OCI-LY7 (cell line): Measurements from ENCODE around the gene COPS4. TPM values are rescaled to one million over a fixed set of nuclear protein-coding genes. Genes with fewer than 3 reads are reported as not detected.

ENCODE experiments used
- BruUV-seq: library from RNA; stranded (reverse); fragments of 400-500 nt; replicated peaks from 2 replicates; lab custom pipeline; 2021; lab: Mats Ljungman, UMichigan
- CTCF ChIA-PET: fragments of 300-600 bp; sonication (Branson Sonifier 250); formaldehyde crosslinking; loops from one replicate; lab custom pipeline; 2022; ENCODE audit warnings: antibody characterized with exemption; ENCODE audit not compliant: unreplicated experiment; lab: Charles Lee
- POLR2A ChIA-PET: fragments of 300-600 bp; sonication (Branson Sonifier 250); formaldehyde crosslinking; loops from one replicate; lab custom pipeline; 2022; ENCODE audit warnings: antibody characterized with exemption; lab: Charles Lee
- DNase-seq: peaks from one replicate; pipeline ENCODE4 v3.0.0-alpha.2; 2015; ENCODE audit warnings: low spot score
- H2AFZ ChIP-seq: fragments of 200-600 bp; sonication (generic), shearing (Covaris generic); 2 replicates; pipeline ENCODE4 v1.6.1; 2014; ENCODE audit warnings: mild to moderate bottlenecking, antibody characterized with exemption, low read length, moderate library complexity
- H3K27ac ChIP-seq: fragments of 200-600 bp; sonication (generic); 2 replicates; pipeline ENCODE4 v1.5.1; 2014; ENCODE audit warnings: mixed run types, low read depth, mild to moderate bottlenecking, moderate library complexity, low read length, inconsistent platforms; ENCODE audit not compliant: poor library complexity, severe bottlenecking
- H3K36me3 ChIP-seq: fragments of 200-600 bp; sonication (generic); 2 replicates; pipeline ENCODE4 v1.6.1; 2014; ENCODE audit warnings: mild to moderate bottlenecking, antibody characterized with exemption, low read length, moderate library complexity, mixed read lengths; ENCODE audit not compliant: insufficient read depth
- H3K4me1 ChIP-seq: fragments of 200-600 bp; sonication (generic); 2 replicates; pipeline ENCODE4 v1.5.1; 2014; ENCODE audit warnings: mild to moderate bottlenecking, low read length; ENCODE audit not compliant: insufficient read depth, poor library complexity, severe bottlenecking
- H3K4me2 ChIP-seq: fragments of 200-600 bp; sonication (generic); 2 replicates; pipeline ENCODE4 v1.6.1; 2014; ENCODE audit warnings: mild to moderate bottlenecking, low read length
- H3K4me3 ChIP-seq: fragments of 200-600 bp; sonication (generic); 2 replicates; pipeline ENCODE4 v1.5.1; 2014; ENCODE audit warnings: mild to moderate bottlenecking, low read depth, low read length; ENCODE audit not compliant: poor library complexity, severe bottlenecking
- H3K79me2 ChIP-seq: fragments of 200-600 bp; sonication (generic); 2 replicates; pipeline ENCODE4 v1.6.1; 2016; ENCODE audit warnings: low read depth, mild to moderate bottlenecking, low read length, moderate library complexity, mixed read lengths; ENCODE audit not compliant: insufficient read depth
- H3K9me2 ChIP-seq: fragments of 200-600 bp; sonication (generic); 2 replicates; pipeline ENCODE4 v1.6.1; 2016; ENCODE audit warnings: mild to moderate bottlenecking, low read length, mixed read lengths; ENCODE audit not compliant: insufficient read depth
- H3K9me3 ChIP-seq: fragments of 200-600 bp; sonication (generic); 2 replicates; pipeline ENCODE4 v1.6.1; 2014; ENCODE audit warnings: mild to moderate bottlenecking, mixed run types, low read length, mixed read lengths
- H4K20me1 ChIP-seq: fragments of 200-600 bp; sonication (generic); 2 replicates; pipeline ENCODE4 v1.6.1; 2014; ENCODE audit warnings: mild to moderate bottlenecking, antibody characterized with exemption, low read length, moderate library complexity, mixed read lengths; ENCODE audit not compliant: insufficient read depth
- EZH2phosphoT487 ChIP-seq: fragments of 200-600 bp; sonication (generic); IDR thresholded peaks from 2 replicates; pipeline ENCODE4 v1.6.1; 2018; ENCODE audit warnings: low read depth, borderline replicate concordance, mild to moderate bottlenecking, mixed run types, antibody characterized with exemption, low read length, moderate library complexity, mixed read lengths
- intact Hi-C: fragments of 100-400 bp; cut with micrococcal nuclease; formaldehyde crosslinking; loops from one replicate; pipeline ENCODE4 v1.10.0; 2022; ENCODE audit not compliant: unreplicated experiment
- total RNA-seq, 2 experiments: library from RNA; depleted of rRNA in 1 of 2; stranded (reverse); fragments of >200 nt in 1 of 2; shearing (Covaris generic) in 1 of 2; gene quantifications; 2 replicates each; pipeline ENCODE4 v1.2.3, GENCODE V29; 2014 to 2022
- TF ChIP-seq, protein P1 (sequence below): fragments of 200-600 bp; sonication (generic); conservative IDR thresholded peaks from 2 replicates; pipeline ENCODE4 v1.5.1; 2014; ENCODE audit warnings: mild to moderate bottlenecking, antibody characterized with exemption, low read length, moderate library complexity, mixed read lengths

Gene COPS4
- total RNA-seq, 2 experiments from 2014 or later = 38.5 to 38.9 TPM

GRCh38 chr4:83011689-83012199, 23.2 kb upstream of the COPS4 start:
- peaks cover 7% of the 10 kb centered on the region; the same call in 1 of the 2 replicates for H4K20me1 ChIP-seq
- DNase-seq = peak; percentile 43
- BruUV-seq = TSS peak; percentile 48
- CTCF ChIA-PET = interaction anchor here (0.9 to 1.3 kb wide), 4 partner anchors 19 to 112 kb away, joined by 3 to 5 read pairs (median 4); partner anchors contain the start of gene COPS4
- H3K9me2 ChIP-seq = no peaks in the 10 kb centered on the region
- POLR2A ChIA-PET = interaction anchor here (0.5 to 4.3 kb wide), 33 partner anchors 9 to 356 kb away, joined by 3 to 52 read pairs (median 4); partner anchors contain the start of genes COPS4, COQ2, SEC31A and THAP9
- peak overlapping the region; percentile 96 for H3K4me2 ChIP-seq
- peaks cover 4% of the 10 kb centered on the region; the same call in 1 of the 2 replicates for H3K36me3 ChIP-seq
- intact Hi-C loops = loop anchor here (1.0 to 5.0 kb wide), 5 partner anchors 42 to 639 kb away; partner anchors contain the start of genes HNRNPD and SEC31A
- H2AFZ ChIP-seq = no peak overlapping the region; the same call in 1 of the 2 replicates
- peak overlapping the region; percentile 92 for H3K27ac ChIP-seq
- peaks cover 29% of the 10 kb centered on the region for H3K4me1 ChIP-seq
- peak overlapping the region; percentile 97 for H3K4me3 ChIP-seq
- peaks cover 56% of the 10 kb centered on the region for H3K79me2 ChIP-seq
- no peaks in the 10 kb centered on the region for H3K9me3 ChIP-seq
- TF ChIP-seq, protein P1, sequence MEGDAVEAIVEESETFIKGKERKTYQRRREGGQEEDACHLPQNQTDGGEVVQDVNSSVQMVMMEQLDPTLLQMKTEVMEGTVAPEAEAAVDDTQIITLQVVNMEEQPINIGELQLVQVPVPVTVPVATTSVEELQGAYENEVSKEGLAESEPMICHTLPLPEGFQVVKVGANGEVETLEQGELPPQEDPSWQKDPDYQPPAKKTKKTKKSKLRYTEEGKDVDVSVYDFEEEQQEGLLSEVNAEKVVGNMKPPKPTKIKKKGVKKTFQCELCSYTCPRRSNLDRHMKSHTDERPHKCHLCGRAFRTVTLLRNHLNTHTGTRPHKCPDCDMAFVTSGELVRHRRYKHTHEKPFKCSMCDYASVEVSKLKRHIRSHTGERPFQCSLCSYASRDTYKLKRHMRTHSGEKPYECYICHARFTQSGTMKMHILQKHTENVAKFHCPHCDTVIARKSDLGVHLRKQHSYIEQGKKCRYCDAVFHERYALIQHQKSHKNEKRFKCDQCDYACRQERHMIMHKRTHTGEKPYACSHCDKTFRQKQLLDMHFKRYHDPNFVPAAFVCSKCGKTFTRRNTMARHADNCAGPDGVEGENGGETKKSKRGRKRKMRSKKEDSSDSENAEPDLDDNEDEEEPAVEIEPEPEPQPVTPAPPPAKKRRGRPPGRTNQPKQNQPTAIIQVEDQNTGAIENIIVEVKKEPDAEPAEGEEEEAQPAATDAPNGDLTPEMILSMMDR = no peak
- no peak for TF ChIP-seq EZH2phosphoT487

DNA sequence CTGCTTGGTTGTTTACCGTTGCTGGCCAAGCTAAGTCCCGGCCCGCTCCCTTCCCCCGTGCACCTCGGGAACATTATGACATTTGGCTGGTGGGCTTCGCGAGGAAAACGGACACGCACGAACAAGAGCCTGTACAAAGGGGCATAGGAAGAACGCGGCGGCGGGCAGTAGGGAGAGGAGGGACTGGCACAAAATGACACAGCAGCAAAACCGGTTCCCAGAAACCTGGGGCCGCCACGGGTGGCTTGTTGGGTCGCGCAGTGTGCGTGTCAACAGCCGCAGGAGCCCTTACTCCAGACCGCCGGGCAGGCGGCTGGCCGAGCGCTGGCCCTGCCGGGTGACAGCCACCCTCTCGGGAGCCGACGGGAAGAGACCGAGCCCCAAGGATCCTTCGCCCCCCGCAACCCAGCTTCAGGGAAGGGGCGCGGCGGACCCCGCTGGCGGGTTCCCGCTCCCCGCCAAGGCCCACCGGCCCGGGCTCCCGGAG, 22.7 kb upstream of the COPS4 start:
- no TSS peak for BruUV-seq
- Histone ChIP-seq H3K9me2 (no peaks in the 10 kb centered on the region), H3K4me2 (peak overlapping the region; percentile 96), H4K20me1 (peaks cover 7% of the 10 kb centered on the region; the same call in 1 of the 2 replicates), H3K9me3 (no peaks in the 10 kb centered on the region), H3K36me3 (peaks cover 4% of the 10 kb centered on the region; the same call in 1 of the 2 replicates), H2AFZ (no peak overlapping the region; the same call in 1 of the 2 replicates), H3K4me1 (peaks cover 29% of the 10 kb centered on the region), H3K27ac (peak overlapping the region; percentile 92), H3K4me3 (peak overlapping the region; percentile 97), H3K79me2 (peaks cover 51% of the 10 kb centered on the region)
- DNase-seq = peak; percentile 45
- POLR2A ChIA-PET = interaction anchor here (0.9 to 4.3 kb wide), 14 partner anchors 8 to 128 kb away, joined by 3 to 52 read pairs (median 6); partner anchors contain the start of genes COPS4 and THAP9
- CTCF ChIA-PET = interaction anchor here (1.0 to 1.3 kb wide), 4 partner anchors 19 to 113 kb away, joined by 3 to 5 read pairs (median 4); partner anchors contain the start of gene COPS4
- TF ChIP-seq, protein P1 = no peak
- no peak for TF ChIP-seq EZH2phosphoT487
- intact Hi-C loops = loop anchor here (1.0 to 5.0 kb wide), 4 partner anchors 43 to 640 kb away; partner anchors contain the start of gene HNRNPD
